Skeletal muscle tissue (tissue), 4 donors: Measurements from ENCODE around the gene CSTB. TPM values are rescaled to one million over a fixed set of nuclear protein-coding genes. Genes with fewer than 3 reads are reported as not detected.

Experiments
- H3K27ac ChIP-seq: one replicate; pipeline ENCODE4 v1.7.0; 2013; ENCODE audit warnings: mild to moderate bottlenecking, low read depth, low read length, inconsistent platforms
- H3K27me3 ChIP-seq, 3 donors: one replicate each; pipeline ENCODE4 v1.7.0; 2013; ENCODE audit warnings: low read length in 3 of 3; ENCODE audit not compliant: control insufficient read depth in 3 of 3, insufficient read depth in 3 of 3
- H3K36me3 ChIP-seq, 3 donors: one replicate each; pipeline ENCODE4 v1.7.0; 2013; ENCODE audit warnings: low read length in 3 of 3; ENCODE audit not compliant: control insufficient read depth in 3 of 3, insufficient read depth in 3 of 3
- H3K4me1 ChIP-seq, 3 donors: one replicate each; pipeline ENCODE4 v1.7.0; 2013; ENCODE audit warnings: low read length in 3 of 3, mild to moderate bottlenecking in 3 of 3; ENCODE audit not compliant: control insufficient read depth in 3 of 3, insufficient read depth in 3 of 3
- H3K4me3 ChIP-seq, 3 donors: one replicate each; pipeline ENCODE4 v1.7.0; 2013; ENCODE audit warnings: low read length in 3 of 3
- H3K9ac ChIP-seq, 3 donors: one replicate each; pipeline ENCODE4 v1.7.0; 2013; ENCODE audit warnings: low read length in 3 of 3, mild to moderate bottlenecking in 3 of 3, moderate library complexity in 2 of 3, low read depth in 1 of 3
- H3K9me3 ChIP-seq, 3 donors: one replicate each; pipeline ENCODE4 v1.7.0; 2013; ENCODE audit warnings: low read length in 3 of 3; ENCODE audit not compliant: control insufficient read depth in 3 of 3
- total RNA-seq: library from RNA; depleted of rRNA; stranded (reverse); fragments of >200 nt; gene quantifications from one replicate; pipeline ENCODE4 v1.2.3, GENCODE V29; 2014
- donor health status: Osteomylitis.

The CSTB gene
- total RNA-seq, 1 donor from 2014 or later: 6.3 TPM

DNA sequence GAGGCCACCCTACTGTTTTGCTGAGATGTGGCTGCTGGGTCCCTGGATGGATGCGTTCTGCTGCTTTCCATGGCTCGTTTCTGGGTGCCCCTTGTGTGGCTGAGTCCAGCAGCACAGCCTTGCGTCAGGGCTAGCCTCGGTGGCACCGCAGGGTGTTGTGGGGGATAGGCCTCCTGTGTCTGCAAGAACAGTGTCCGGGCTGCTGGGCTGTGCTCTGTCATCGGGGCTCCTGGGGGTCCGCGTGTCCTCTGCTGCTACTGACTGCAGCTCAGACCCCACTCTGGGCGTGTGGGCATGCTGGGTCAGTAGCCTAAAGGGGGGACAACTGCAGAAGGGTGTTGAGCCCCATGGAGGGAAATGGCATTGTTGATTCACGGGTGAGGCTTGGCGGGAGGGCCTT lies 18.2 kb upstream of the CSTB start:
- Histone ChIP-seq H3K27me3 (no peaks in the 10 kb centered on the region), H3K9ac (no peak overlapping the region), H3K4me3 (no peak overlapping the region), H3K9me3 (no peaks in the 10 kb centered on the region), H3K36me3 (peaks cover 70 to 75% (median 73%) of the 10 kb centered on the region in 3 donors), H3K27ac (no peak overlapping the region), H3K4me1 (peaks cover 9 to 16% (median 11%) of the 10 kb centered on the region in 3 donors)

DNA sequence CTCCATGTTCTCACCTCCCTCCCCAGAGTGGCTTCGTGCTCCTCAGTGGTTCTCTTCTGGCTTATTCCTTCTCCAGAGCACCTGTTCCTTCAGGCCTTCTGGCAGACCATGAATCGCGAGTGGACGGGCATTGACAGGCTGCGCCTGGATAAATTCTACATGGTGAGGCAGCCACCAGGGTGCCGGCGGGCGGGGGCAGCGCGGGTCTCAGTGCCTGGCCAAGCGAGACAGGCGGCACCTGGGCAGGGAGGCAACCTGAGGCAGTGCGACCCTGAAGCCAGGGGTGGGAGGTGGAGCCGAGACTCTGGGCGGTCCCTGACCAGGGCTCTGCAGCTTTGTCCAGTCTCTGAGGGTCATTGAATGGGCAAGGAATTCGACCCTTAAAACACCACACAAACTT lies 17.1 kb upstream of the CSTB start:
- Histone ChIP-seq H3K27me3 (no peaks in the 10 kb centered on the region), H3K4me3 (no peak overlapping the region), H3K9me3 (no peaks in the 10 kb centered on the region), H3K4me1 (peaks cover 9 to 16% (median 11%) of the 10 kb centered on the region in 3 donors), H3K36me3 (peaks cover 61 to 66% (median 62%) of the 10 kb centered on the region in 3 donors), H3K27ac (no peak overlapping the region), H3K9ac (no peak overlapping the region)

DNA sequence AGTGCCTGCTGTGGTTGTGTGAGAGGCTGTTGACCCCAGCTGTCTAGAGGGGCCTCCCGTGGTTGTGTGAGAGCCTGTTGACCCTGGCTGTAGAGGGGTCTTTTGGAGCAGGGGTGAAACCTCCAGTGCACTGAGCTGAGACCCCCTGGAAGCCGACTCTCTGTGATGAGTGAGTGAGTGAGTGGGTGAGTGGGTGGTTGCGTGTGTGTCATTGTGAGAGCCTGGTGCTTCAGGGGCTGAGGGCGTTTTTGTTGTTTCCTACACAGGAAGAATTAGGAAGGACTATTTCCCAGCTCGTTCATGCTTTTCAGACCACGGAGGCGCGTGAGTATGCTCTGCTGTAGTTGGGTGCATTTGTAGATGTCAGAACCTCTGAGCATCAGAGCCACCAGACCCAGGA lies 16.3 kb upstream of the CSTB start:
- no peak overlapping the region for H3K27ac ChIP-seq
- no peaks in the 10 kb centered on the region for H3K9me3 ChIP-seq
- no peak overlapping the region for H3K9ac ChIP-seq
- H3K4me3 ChIP-seq: no peak overlapping the region
- peaks cover 9 to 16% (median 11%) of the 10 kb centered on the region in 3 donors for H3K4me1 ChIP-seq
- H3K27me3 ChIP-seq: no peaks in the 10 kb centered on the region
- H3K36me3 ChIP-seq: peaks cover 52 to 58% (median 54%) of the 10 kb centered on the region in 3 donors

DNA sequence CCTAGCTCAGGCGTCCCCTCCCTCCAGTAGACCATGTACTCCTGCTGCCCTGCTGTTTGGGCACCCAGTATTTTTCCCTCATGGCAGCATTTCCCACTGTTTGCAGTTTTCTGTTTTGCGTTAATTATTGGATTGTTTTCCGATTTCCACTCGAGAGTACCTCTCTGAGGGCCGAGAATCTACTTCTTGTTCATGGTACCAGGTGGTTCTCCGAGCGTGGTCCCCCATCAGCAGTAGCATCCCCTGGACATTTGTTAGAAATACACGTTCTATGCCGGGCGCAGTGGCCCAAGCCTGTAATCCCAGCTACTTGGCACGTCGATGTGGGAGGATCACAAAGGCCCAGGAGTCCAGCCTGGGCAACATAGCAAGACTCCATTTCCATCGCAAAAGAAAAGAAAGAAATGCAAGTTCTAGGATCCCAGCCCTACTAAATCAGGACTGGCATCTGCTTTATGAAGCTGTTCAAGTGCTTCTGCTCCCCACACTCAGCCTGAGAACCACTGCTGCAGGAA lies 14.0 kb upstream of the CSTB start:
- peak overlapping the region; percentile 80 to 88 (median 82) for H3K9ac ChIP-seq
- peak overlapping the region; percentile 81 for H3K27ac ChIP-seq
- peaks cover 9 to 16% (median 11%) of the 10 kb centered on the region in 3 donors for H3K4me1 ChIP-seq
- H3K27me3 ChIP-seq: no peaks in the 10 kb centered on the region
- H3K36me3 ChIP-seq: peaks cover 32 to 37% (median 33%) of the 10 kb centered on the region in 3 donors
- H3K4me3 ChIP-seq: peak overlapping the region; percentile 90 to 98 (median 92)
- H3K9me3 ChIP-seq: no peaks in the 10 kb centered on the region

DNA sequence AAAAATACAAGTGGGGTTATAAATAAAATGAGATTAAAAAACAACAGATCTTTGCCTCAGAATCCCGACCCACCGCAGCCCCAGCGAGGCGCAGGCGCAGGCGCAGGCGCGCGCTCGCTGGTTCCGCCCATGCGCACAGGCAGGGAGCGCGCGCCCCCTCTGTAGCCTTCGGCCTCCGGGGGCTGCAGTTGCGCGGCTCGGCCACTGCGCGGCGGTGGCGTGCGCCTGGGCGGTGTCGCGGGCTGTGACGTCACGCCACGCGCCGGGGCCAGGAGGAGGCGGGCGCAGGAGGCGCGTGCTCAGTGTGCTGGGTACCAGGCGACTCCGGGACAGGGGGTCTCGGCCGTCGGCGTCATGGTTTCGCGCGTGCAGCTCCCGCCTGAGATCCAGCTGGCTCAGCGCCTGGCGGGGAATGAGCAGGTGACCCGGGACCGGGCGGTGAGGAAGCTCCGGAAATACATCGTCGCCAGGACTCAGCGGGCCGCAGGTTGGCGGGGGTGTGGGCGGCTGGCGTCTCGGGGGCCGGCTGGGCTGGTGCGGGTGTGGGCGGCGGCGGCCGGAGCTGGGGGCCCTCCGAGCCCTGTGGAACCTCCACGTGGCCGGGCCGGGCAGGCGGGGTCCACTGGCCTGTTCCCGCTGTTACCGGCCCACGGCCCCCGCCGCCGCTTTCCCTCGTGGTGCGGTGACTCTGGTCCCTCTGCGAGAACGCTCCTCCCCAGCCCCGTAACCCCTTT lies 13.3 kb upstream of the CSTB start, which contains the start of gene RRP1:
RRP1 (plus strand) TSS at position 302 of the 734 bp plus-strand sequence; CDS start at position 355, 53 bp downstream.
- peak within 1 kb of the TSS; percentile 81 for H3K27ac ChIP-seq
- H3K4me1 ChIP-seq: peaks cover 9 to 16% (median 11%) of the 10 kb centered on the region in 3 donors
- peaks cover 29 to 32% (median 30%) of the 10 kb centered on the region in 3 donors for H3K36me3 ChIP-seq
- H3K9ac ChIP-seq: peak within 1 kb of the TSS; percentile 83 to 89 (median 87)
- H3K27me3 ChIP-seq: no peaks in the 10 kb centered on the region
- H3K9me3 ChIP-seq: no peaks in the 10 kb centered on the region
- H3K4me3 ChIP-seq: peak within 1 kb of the TSS; percentile 90 to 98 (median 92)

DNA sequence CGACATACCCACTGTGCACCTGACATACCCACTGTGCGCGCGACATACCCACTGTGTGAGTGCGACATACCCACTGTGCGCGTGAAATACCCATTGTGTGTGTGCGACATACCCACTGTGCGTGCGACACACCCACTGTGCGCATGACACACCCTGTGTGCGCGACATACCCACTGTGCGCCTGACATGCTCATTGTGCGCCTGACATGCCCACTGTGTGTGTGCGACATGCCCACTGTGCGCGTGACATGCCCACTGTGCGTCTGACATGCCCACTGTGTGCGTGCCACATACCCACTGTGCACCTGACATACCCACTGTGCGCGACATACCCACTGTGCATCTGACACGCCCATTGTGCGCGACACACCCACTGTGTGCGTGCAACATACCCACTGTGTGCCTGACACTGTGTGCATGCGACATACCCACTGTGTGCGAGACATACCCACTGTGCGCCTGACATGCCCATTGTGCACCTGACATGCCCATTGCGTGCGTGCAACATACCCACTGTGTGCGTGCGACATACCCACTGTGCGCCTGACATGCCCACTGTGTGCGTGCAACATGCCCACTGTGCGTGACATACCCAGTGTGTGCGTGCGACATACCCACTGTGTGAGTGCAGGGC lies 10.8 kb upstream of the CSTB start:
- H3K27me3 ChIP-seq: no peaks in the 10 kb centered on the region
- no peak overlapping the region for H3K4me3 ChIP-seq
- peaks cover 4 to 7% (median 5%) of the 10 kb centered on the region in 3 donors for H3K36me3 ChIP-seq

DNA sequence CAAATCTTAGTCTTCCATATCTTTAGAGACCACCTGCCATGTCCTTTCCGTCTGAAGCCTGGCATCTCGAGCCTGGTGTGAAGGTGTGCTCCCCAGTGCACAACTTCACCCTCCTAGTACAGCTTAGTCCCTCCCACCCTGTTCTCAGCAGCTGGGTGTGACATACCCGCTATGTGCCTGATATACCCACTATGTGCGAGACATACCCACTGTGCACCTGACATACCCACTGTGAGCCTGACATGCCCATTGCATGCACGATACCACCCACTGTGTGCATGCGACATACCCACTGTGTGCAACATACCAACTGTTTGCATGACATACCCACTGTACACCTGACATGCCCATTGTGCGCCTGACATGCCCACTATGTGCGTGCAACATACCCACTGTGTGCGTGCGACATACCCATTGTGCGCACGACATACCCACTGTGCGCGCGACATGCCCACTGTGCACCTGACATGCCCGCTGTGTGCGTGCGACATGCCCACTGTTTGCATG lies 10.2 kb upstream of the CSTB start:
- no peak overlapping the region for H3K9ac ChIP-seq
- H3K4me1 ChIP-seq: peaks cover 9 to 16% (median 11%) of the 10 kb centered on the region in 3 donors
- no peak overlapping the region for H3K27ac ChIP-seq
- H3K4me3 ChIP-seq: no peak overlapping the region
- H3K9me3 ChIP-seq: no peaks in the 10 kb centered on the region
- peaks cover 0 to 3% (median 3%) of the 10 kb centered on the region in 3 donors for H3K36me3 ChIP-seq
- H3K27me3 ChIP-seq: no peaks in the 10 kb centered on the region

More for the DNA sequence above, 10.8 kb upstream of the CSTB start:
- Histone ChIP-seq H3K4me1 (peaks cover 9 to 16% (median 11%) of the 10 kb centered on the region in 3 donors), H3K27ac (no peak overlapping the region), H3K9me3 (no peaks in the 10 kb centered on the region), H3K9ac (no peak overlapping the region)

DNA sequence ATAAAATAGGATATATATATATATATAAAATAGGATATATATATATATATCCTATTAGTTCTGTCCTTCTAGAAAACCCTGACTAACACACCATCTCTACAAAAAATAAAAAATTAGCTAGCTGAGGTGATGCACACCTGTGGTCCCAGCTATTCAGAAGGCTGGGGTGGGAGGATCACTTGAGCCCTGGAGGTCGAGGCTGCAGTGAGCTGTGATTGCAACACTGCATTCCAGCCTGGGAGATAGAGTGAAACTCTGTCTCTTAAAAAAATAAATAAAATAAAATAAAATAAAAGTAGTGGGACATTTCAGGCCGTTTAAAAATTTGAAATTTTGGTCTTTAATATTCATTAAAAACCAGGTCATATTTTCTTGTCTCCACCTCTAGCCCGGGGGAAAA lies 9.0 kb upstream of the CSTB start:
- Histone ChIP-seq H3K4me1 (peaks cover 3 to 4% (median 4%) of the 10 kb centered on the region in 3 donors), H3K27me3 (no peaks in the 10 kb centered on the region), H3K9ac (no peak overlapping the region), H3K4me3 (no peak overlapping the region), H3K27ac (no peak overlapping the region), H3K36me3 (no peaks in the 10 kb centered on the region), H3K9me3 (no peaks in the 10 kb centered on the region)

DNA sequence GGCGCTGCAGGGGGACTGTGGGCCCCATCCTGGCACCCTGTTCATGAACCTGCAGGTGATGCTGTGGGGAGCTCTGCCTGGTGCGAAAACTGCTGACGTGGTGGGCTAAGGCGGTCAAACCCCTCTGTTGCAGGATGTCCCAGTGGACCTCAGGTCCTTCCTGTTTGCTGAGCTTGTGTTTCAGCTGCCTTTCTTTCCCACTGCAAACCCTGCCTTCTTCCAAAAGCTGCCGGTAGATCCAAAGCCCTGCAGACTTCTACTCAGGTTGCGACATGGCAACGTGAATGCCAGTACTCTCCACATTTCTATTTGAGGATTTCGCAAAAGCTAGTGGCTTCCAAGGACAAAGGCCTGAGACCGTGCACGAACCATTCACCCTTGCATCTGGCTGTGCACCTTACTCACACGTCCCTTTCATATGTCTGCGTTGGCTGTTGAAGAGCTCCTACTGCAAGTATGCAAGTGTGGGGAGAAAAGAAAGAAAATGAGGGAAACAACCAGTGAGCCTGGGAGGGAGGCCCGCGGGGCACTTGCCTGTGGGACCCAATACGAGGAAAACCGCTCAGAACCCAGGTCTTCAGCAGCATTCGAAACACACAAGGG lies 7.1 kb upstream of the CSTB start:
- Histone ChIP-seq H3K4me3 (no peak overlapping the region), H3K9me3 (no peaks in the 10 kb centered on the region), H3K27me3 (no peaks in the 10 kb centered on the region), H3K27ac (no peak overlapping the region), H3K9ac (no peak overlapping the region), H3K4me1 (peaks cover 0 to 3% (median 0%) of the 10 kb centered on the region in 3 donors), H3K36me3 (no peaks in the 10 kb centered on the region)
